NCI-H2081 treated with DMSO at 0.1 percent for 48 hours (cell line): ENCODE measurements around the gene LHFPL2.

Experiments used
- DNase-seq: peaks from one replicate; lab custom pipeline; 2025; lab: John Stamatoyannopoulos, UW

The LHFPL2 gene

DNA sequence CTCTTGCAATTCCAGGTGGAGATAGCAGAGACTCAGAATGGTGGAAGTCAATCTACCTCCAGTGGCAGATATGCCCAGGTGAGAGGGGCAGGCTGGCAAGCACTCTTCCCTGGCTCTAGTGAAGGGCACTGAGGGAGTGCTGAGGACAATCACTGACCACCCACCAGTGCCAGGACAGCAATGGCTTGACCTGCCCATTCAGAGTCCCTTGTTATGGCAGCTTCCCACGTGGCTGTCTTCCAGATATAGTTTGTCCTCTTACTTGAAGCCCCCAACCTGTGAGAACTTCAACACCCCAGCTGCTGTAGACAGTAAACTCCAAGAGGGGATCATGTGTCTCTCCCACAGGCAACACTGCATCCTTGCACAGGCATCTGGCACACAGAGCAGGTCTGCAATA is 104.7 kb downstream of the LHFPL2 start:
- no peak for DNase-seq

DNA sequence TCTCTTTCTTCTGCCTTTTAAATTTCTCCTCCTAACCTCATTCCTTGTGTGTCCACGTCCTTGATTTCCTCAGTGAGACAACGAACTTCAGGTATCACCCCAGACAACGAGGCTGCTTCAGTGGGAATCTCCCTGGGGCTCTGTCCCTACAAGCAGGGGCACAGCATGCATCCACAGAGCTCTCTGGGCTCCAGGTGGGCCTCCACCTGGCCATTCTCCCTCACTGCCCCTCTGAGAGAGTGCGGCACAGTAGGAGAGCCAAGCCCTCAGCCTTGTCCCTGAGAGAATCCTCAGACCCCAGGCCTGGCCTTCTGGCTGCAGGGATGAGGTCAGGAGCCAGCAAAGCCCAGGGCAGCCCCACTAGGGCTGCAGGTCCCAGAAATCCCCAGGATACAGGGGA is 105.3 kb downstream of the LHFPL2 start:
- no peak for DNase-seq

- no peak for DNase-seq
These were observed 106.2 kb downstream of the LHFPL2 start for GRCh38 chr5:78542321-78542840.

DNA sequence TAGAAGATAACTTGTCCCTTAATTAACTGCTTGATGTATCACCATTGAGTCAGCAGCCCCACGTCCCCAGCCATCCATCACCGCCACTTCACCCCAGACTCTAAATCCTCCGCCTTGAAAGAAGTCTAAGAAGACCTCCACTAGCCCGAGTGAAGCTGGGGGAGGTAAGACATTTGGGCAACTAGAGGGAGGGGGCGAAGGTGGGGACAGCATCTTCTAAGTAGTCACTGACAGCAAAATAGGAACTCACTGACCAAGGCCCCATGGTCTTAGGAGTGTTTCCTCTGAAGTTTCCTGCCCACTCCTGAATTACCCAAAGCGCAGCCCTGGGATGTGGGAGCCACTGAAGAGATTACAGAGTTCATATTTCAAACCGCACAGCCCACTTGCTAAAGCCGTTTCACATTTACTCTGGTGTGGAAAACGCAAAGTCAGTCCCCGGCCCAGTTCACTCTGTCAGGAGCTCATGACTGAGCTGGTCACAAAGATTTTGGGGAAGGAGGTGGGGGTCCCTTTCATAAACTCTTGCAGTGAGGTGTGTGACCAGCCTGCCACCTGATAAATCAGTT is 107.4 kb downstream of the LHFPL2 start:
- DNase-seq: no peak

DNA sequence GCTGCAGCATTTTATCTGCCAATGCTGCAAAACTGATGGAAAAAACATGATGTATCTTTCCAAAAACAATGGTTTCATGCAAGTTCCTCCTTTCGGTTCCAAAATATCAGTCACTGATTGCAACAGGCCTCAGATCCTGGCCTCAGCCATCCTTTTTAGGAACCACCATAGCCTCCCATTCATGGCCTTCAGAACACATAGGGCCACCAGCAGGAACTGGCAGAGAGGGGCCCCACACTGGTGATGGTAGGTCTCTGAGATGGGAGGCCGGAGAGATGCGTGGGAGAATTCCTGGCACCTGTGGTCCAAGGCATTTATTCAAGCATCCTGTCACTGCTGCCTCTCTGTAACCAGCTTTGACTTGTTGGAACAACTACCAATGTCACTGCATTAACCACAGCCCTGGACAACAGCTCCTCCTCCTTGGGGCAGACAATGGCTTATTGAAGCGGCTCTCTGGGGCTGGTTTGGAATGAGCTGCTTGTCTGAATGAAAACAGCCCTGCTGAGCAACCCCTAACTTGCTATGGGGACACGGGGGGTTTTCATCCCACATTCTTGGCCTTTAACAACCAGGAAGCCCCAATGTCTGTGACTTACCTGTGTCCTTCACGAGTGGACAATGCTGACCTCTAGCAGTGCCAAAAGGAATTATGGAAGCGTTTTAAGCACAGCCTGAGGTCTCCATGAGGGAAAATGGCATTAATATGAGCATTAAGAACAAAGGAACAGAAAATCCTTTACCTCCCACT is 108.1 kb downstream of the LHFPL2 start:
- no peak for DNase-seq

- DNase-seq: no peak
These were observed 110.2 kb downstream of the LHFPL2 start for GRCh38 chr5:78538240-78538850.

DNA sequence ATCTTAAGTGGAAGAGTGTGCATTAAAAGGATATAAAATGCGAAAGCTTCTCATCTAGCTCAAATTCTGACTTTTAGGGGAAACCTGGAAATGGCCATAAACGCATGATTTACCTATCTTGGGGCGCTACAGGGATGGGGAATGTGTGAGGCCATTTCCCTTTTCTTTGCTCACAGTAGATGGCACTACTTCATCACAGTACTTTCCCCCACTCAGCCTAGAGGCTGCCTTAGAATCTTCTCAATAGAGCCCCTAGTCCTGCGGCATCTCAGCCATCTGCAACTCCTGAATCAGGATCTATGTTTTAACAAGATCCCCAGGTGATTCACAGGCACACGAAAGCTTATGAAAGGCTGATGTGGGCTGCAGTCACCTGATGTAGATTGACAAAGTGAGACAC is 110.8 kb downstream of the LHFPL2 start:
- DNase-seq: no peak

DNA sequence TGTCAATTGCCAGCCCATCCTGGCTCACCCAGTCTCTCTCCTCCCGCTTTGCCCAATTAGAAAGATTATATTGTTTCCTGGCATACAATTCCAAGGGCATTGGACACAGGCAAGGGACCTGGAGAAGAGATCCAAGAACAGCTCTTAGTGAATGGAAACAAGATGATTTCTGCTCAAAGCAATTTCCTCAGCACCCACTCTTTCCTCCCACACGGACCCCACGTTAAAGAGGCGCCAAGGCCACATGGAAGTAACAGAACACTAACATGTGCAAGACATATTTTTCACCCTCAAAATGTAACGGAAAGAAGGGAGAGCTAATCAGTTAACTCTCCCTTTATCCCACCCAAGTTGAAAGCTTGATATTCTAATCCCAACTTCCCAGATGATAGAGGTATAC is 111.2 kb downstream of the LHFPL2 start:
- DNase-seq: no peak

- no peak for DNase-seq
These were observed 111.8 kb downstream of the LHFPL2 start for GRCh38 chr5:78536661-78537196.

DNA sequence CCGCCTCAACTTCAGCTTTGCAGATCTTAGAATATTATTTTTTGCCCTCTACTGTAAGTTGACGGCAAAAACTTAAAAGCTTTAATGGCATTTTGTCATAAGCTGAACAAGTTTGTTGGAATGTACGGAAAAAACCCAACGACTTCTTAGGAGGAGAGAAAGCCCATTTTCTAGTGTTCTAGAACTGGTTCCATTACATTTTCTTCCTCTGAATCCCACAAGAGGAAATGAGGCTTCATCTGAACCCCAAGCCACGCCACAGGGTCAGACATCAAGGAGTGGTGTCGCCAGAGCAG is 113.7 kb downstream of the LHFPL2 start:
- DNase-seq: no peak

GRCh38 chr5:78534148-78534904 is 114.2 kb downstream of the LHFPL2 start:
- no peak for DNase-seq

DNA sequence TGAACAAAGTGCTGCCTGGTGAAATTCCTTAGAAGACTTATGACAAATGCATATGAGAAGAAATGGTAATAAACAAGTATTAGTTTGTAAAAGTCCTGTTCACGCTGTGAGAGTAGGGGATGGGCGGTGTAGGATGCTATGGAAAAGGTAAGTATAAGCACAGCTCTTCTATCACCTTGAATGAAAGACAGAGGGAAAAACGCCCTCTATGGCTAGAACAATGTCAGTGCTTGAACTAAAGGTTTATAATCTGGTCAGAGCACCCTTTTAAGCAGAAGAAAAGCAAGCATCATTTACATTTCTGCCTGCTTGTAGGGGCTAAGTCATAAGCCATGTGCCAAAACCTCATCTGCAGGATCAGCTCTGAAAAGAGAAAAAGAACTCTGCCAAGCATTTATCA is 115.2 kb downstream of the LHFPL2 start:
- DNase-seq: no peak

GRCh38 chr5:78530342-78531096 is 118.1 kb downstream of the LHFPL2 start:
- no peak for DNase-seq

GRCh38 chr5:78527925-78528324 is 120.6 kb downstream of the LHFPL2 start:
- DNase-seq: no peak

GRCh38 chr5:78527054-78527859 is 121.3 kb downstream of the LHFPL2 start:
- DNase-seq: no peak

DNA sequence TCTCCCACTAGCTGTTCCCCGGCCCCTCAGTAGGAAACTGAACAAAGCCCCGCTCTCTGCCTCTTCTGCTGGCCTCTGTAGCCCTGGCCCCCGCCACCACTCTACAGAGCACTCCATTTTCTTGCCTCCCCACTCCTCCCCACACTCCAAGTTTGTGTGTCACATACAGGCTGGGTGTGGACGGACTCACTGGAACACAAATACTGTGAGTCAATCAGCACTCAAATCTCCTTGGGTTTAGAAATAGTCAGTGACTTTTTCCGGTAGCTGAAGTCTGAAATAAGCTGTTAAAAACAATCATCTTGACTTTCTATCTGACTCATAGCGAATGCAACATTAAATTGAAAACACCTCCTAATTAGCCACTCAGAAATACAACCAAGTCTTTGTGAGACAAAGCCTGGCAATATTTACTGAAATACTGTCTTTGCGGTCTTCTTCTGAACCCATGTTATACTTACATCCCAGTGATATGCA is 122.5 kb downstream of the LHFPL2 start:
- no peak for DNase-seq

- no peak for DNase-seq
These were observed 125.0 kb downstream of the LHFPL2 start for GRCh38 chr5:78523314-78524193.

DNA sequence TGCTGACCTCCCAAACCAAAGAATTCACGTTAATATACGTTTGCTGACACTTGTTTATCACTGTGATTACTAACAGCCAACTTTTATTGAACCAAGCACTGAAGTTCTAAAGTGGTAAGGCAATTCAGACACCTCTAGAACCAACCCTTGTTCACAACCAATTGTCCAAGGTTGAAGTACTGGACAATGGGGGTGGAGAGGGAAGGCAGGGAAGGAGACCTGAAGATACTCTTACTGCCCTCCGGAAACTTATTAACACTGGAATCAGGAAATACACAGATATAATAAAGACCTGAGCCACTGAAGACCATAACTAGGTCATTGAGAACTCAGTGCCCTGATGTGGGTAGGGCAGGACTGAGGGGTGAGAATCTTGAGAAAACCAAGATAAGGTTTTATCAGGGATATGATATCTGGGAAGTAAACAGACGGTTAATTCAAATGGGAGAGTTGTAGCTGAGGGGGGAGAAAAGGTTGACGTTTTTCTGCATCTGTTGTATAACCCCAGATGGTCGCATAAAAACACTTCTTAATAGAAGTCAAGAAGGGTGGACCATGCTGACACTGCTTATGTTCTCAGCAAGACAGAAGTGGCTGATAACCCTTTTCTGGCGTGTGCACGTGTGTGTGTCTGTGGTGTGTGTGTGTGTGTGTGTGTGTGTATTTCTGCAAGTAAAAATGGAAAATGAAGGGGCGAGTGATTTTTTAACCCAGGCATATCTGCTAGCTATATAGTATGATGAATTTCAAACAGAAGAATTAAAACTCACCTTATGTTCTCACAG is 125.9 kb downstream of the LHFPL2 start:
- DNase-seq: no peak

GRCh38 chr5:78521455-78521854 is 127.1 kb downstream of the LHFPL2 start:
- no peak for DNase-seq
